ENCODE measurements around the gene ANK2. TPM values are rescaled to one million over a fixed set of nuclear protein-coding genes. Genes with fewer than 3 reads are reported as not detected.

The ANK2 gene
- total and polyA plus RNA-seq, 2 of the 13 experiments (the other 11 are each of a cell fraction or from before 2014, with no cell fraction given) = 2.7 to 15.1 TPM

DNA sequence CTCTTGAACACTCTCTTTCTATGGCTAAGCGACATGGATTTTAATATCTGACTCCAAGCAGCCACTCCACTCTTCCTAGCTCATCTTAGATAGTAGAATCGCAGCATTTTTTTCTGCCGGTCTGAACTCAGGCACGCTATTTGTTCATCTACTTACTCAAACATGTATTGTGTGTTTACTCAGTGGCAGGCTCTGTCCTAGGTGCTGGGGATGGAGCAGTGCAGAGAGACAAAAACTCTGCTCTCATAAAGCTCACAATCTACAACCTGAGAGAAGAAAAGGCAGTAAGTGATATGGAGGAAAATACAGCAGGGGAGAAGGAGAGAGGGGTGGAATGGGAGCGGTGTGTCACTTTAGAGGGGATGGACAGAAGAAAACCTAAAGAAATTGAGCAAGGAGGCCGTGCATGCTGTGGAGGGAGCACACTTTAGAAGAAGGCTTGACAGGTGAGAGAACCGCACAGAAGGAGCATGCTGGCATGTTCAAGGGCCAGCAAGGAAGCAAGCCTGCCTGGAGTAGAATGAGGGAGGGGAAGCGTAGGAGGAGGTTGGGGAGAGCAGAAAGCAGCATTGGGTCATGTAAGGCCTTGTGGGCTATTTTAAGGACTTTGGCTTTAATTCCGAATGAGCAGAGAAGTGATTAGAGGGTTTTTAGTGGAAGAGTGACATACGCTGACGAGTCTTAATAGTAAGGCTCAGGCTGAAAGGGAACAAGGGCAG, 132.0 kb downstream of the ANK2 start (continued):
- TF ChIP-seq, protein P1, sequence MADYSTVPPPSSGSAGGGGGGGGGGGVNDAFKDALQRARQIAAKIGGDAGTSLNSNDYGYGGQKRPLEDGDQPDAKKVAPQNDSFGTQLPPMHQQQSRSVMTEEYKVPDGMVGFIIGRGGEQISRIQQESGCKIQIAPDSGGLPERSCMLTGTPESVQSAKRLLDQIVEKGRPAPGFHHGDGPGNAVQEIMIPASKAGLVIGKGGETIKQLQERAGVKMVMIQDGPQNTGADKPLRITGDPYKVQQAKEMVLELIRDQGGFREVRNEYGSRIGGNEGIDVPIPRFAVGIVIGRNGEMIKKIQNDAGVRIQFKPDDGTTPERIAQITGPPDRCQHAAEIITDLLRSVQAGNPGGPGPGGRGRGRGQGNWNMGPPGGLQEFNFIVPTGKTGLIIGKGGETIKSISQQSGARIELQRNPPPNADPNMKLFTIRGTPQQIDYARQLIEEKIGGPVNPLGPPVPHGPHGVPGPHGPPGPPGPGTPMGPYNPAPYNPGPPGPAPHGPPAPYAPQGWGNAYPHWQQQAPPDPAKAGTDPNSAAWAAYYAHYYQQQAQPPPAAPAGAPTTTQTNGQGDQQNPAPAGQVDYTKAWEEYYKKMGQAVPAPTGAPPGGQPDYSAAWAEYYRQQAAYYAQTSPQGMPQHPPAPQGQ (CRISPR knock-in tag; IDR thresholded peaks at IDR 0.05; ENCODE audit: borderline replicate concordance) = no peak
- TF ChIP-seq ZNF616 (CRISPR knock-in tag; IDR thresholded peaks at IDR 0.05; ENCODE audit: low read depth) = no peak
- TF ChIP-seq SMARCC2 (IDR thresholded peaks at IDR 0.05) = no peak
- TF ChIP-seq, protein P2, sequence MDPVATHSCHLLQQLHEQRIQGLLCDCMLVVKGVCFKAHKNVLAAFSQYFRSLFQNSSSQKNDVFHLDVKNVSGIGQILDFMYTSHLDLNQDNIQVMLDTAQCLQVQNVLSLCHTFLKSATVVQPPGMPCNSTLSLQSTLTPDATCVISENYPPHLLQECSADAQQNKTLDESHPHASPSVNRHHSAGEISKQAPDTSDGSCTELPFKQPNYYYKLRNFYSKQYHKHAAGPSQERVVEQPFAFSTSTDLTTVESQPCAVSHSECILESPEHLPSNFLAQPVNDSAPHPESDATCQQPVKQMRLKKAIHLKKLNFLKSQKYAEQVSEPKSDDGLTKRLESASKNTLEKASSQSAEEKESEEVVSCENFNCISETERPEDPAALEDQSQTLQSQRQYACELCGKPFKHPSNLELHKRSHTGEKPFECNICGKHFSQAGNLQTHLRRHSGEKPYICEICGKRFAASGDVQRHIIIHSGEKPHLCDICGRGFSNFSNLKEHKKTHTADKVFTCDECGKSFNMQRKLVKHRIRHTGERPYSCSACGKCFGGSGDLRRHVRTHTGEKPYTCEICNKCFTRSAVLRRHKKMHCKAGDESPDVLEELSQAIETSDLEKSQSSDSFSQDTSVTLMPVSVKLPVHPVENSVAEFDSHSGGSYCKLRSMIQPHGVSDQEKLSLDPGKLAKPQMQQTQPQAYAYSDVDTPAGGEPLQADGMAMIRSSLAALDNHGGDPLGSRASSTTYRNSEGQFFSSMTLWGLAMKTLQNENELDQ (CRISPR knock-in tag; IDR thresholded peaks at IDR 0.05; ENCODE audit: borderline replicate concordance) = 0 out of 2 replicates have a peak, but pooled peaks have one; percentile 77
- TF ChIP-seq CBX1 (IDR thresholded peaks at IDR 0.05; ENCODE audit: low read depth) = no peak
- peak; percentile 48; the same call in 1 of the 2 replicates for TF ChIP-seq ARID3A (IDR thresholded peaks at IDR 0.05; ENCODE audit: low read depth, low read length)
- no peak for TF ChIP-seq ZNF891 (CRISPR knock-in tag; IDR thresholded peaks at IDR 0.05)
- TF ChIP-seq, protein P3, sequence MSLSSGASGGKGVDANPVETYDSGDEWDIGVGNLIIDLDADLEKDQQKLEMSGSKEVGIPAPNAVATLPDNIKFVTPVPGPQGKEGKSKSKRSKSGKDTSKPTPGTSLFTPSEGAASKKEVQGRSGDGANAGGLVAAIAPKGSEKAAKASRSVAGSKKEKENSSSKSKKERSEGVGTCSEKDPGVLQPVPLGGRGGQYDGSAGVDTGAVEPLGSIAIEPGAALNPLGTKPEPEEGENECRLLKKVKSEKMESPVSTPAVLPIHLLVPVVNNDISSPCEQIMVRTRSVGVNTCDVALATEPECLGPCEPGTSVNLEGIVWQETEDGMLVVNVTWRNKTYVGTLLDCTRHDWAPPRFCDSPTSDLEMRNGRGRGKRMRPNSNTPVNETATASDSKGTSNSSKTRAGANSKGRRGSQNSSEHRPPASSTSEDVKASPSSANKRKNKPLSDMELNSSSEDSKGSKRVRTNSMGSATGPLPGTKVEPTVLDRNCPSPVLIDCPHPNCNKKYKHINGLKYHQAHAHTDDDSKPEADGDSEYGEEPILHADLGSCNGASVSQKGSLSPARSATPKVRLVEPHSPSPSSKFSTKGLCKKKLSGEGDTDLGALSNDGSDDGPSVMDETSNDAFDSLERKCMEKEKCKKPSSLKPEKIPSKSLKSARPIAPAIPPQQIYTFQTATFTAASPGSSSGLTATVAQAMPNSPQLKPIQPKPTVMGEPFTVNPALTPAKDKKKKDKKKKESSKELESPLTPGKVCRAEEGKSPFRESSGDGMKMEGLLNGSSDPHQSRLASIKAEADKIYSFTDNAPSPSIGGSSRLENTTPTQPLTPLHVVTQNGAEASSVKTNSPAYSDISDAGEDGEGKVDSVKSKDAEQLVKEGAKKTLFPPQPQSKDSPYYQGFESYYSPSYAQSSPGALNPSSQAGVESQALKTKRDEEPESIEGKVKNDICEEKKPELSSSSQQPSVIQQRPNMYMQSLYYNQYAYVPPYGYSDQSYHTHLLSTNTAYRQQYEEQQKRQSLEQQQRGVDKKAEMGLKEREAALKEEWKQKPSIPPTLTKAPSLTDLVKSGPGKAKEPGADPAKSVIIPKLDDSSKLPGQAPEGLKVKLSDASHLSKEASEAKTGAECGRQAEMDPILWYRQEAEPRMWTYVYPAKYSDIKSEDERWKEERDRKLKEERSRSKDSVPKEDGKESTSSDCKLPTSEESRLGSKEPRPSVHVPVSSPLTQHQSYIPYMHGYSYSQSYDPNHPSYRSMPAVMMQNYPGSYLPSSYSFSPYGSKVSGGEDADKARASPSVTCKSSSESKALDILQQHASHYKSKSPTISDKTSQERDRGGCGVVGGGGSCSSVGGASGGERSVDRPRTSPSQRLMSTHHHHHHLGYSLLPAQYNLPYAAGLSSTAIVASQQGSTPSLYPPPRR (CRISPR knock-in tag; IDR thresholded peaks at IDR 0.05; ENCODE audit: borderline replicate concordance) = peak; percentile 26; the same call in 1 of the 2 replicates
- TF ChIP-seq SNAI1 (CRISPR knock-in tag; IDR thresholded peaks at IDR 0.05; ENCODE audit: borderline replicate concordance) = no peak
- no peak for TF ChIP-seq IRF1 (CRISPR knock-in tag; IDR thresholded peaks at IDR 0.05; ENCODE audit: low read depth)
- TF ChIP-seq SKI (IDR thresholded peaks at IDR 0.05; ENCODE audit: partially characterized antibody) = no peak
- 0 out of 2 replicates have a peak, but pooled peaks have one; percentile 39 for TF ChIP-seq KLF11 (CRISPR knock-in tag; IDR thresholded peaks at IDR 0.05)
- TF ChIP-seq YEATS2 (CRISPR knock-in tag; IDR thresholded peaks at IDR 0.05; ENCODE audit: borderline replicate concordance) = no peak; the same call in 1 of the 2 replicates
- TF ChIP-seq, protein P4, sequence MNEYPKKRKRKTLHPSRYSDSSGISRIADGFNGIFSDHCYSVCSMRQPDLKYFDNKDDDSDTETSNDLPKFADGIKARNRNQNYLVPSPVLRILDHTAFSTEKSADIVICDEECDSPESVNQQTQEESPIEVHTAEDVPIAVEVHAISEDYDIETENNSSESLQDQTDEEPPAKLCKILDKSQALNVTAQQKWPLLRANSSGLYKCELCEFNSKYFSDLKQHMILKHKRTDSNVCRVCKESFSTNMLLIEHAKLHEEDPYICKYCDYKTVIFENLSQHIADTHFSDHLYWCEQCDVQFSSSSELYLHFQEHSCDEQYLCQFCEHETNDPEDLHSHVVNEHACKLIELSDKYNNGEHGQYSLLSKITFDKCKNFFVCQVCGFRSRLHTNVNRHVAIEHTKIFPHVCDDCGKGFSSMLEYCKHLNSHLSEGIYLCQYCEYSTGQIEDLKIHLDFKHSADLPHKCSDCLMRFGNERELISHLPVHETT (CRISPR knock-in tag; conservative IDR thresholded peaks at IDR 0.05) = 0 out of 2 replicates have a peak, but pooled peaks have one; percentile 35
